ENCODE results near the gene C16orf92. TPM values are rescaled to one million over a fixed set of nuclear protein-coding genes. Genes with fewer than 3 reads are reported as not detected.

The C16orf92 gene
- total RNA-seq, 2 experiments from 2014 or later, result not detected

DNA sequence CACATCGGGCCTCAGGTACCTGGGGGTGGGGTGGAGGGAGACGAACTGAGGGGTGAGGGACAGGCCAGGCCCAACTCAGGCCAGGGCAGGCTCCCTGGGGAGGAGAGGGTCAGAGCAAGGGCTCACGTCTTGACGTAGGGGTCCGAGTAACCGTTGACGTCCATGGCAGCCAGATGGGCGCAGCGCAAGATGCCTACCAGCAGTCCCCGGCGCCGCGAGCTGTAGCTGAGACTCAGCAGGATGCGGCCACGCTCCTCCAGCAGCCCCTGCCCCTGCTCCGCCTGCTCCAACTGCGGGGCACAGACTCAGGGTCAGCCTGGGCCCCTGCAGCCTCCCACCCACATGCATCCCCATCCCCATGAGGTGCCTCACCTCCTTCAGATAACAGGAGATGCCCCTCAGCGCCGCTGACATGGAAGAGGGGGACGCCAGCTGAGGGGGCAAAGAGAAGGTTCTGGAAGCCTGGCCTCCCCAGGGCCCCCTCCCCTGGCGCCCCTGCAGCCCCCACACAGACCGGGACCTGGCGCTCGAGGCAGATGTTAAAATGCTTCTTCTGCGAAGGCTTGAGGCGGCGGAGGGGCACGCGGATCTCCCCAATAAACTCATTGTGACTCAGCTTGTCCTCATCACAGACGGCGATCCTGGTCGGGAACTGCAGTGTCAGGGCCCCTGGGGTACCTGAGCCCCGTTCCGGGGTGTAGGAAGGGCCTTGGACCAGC lies 16.2 kb upstream of the C16orf92 start:
- Histone ChIP-seq H3K27me3 (ENCODE audit: control insufficient read depth in 1 of 2, insufficient read depth in 2 of 2, low read length in 2 of 2) (peaks cover 15% of the 10 kb centered on the region in 2 experiments), H3K27ac (ENCODE audit: low read depth in 1 of 2, low read length in 2 of 2) (no peak overlapping the region), H3K9me3 (ENCODE audit: control insufficient read depth in 1 of 2, insufficient read depth in 1 of 2, low read length in 2 of 2) (peaks cover 0 to 12% of the 10 kb centered on the region in 2 experiments), H3K36me3 (ENCODE audit: insufficient read depth, low read length) (peaks cover 16% of the 10 kb centered on the region), H3K4me3 (ENCODE audit: low read length) (no peak overlapping the region), H3K4me1 (ENCODE audit: insufficient read depth, low read length) (peaks cover 24% of the 10 kb centered on the region)
- DNase-seq, result no peak
- ATAC-seq (ENCODE audit: poor library complexity), result no peak
- Mint-ChIP-seq H3K4me3 (no peak overlapping the region), H3K27me3 (peaks cover 17% of the 10 kb centered on the region), H3K4me1 (ENCODE audit: low read depth) (peaks cover 18% of the 10 kb centered on the region), H3K36me3 (ENCODE audit: low read depth) (peaks cover 17% of the 10 kb centered on the region), H3K9me3 (no peaks in the 10 kb centered on the region), H3K27ac (no peak overlapping the region)
- intact Hi-C loops (cut with DNase I, micrococcal nuclease), result loop anchor here in 1 of 2 experiments (5.0 kb wide), 1 partner anchor 305 kb away; no protein-coding TSS in a partner anchor
- ChIA-PET CTCF (no interaction called here), POLR2A (interaction anchor here (1.4 kb wide), 1 partner anchor 33 kb away, joined by 5 read pairs; the partner anchor contains the start of gene TAOK2)
- TF ChIP-seq CTCF (IDR thresholded peaks at IDR 0.05), result no peak

GRCh38 chr16:30007378-30007895 lies 15.6 kb upstream of the C16orf92 start:
- ChIA-PET POLR2A (no interaction called here), CTCF (no interaction called here)
- Histone ChIP-seq H3K27ac (ENCODE audit: low read depth in 1 of 2, low read length in 2 of 2) (no peak overlapping the region), H3K27me3 (ENCODE audit: control insufficient read depth in 1 of 2, insufficient read depth in 2 of 2, low read length in 2 of 2) (peaks cover 19 to 20% of the 10 kb centered on the region in 2 experiments), H3K4me1 (ENCODE audit: insufficient read depth, low read length) (peaks cover 28% of the 10 kb centered on the region), H3K9me3 (ENCODE audit: control insufficient read depth in 1 of 2, insufficient read depth in 1 of 2, low read length in 2 of 2) (peaks cover 0 to 17% of the 10 kb centered on the region in 2 experiments), H3K4me3 (ENCODE audit: low read length) (no peak overlapping the region), H3K36me3 (ENCODE audit: insufficient read depth, low read length) (peaks cover 10% of the 10 kb centered on the region)
- DNase-seq, result no peak
- Mint-ChIP-seq H3K4me3 (peak overlapping the region; percentile 34), H3K36me3 (ENCODE audit: low read depth) (peaks cover 11% of the 10 kb centered on the region), H3K4me1 (ENCODE audit: low read depth) (peaks cover 22% of the 10 kb centered on the region), H3K27me3 (peaks cover 22% of the 10 kb centered on the region), H3K27ac (no peak overlapping the region), H3K9me3 (no peaks in the 10 kb centered on the region)
- no peak for ATAC-seq (ENCODE audit: poor library complexity)
- no peak for TF ChIP-seq CTCF (IDR thresholded peaks at IDR 0.05)
- intact Hi-C loops (cut with DNase I, micrococcal nuclease), result loop anchor here in 1 of 2 experiments (5.0 kb wide), 1 partner anchor 305 kb away; no protein-coding TSS in a partner anchor

- ChIA-PET CTCF (no interaction called here), POLR2A (no interaction called here)
- H3K36me3 Mint-ChIP-seq (ENCODE audit: low read depth), result no peaks in the 10 kb centered on the region
- ATAC-seq (ENCODE audit: poor library complexity), result no peak
- intact Hi-C loops (cut with DNase I, micrococcal nuclease), result loop anchor here in 1 of 2 experiments (5.0 kb wide), 1 partner anchor 307 kb away; no protein-coding TSS in a partner anchor
- no peaks in the 10 kb centered on the region for H3K9me3 Mint-ChIP-seq
- H3K27ac Mint-ChIP-seq, result no peak overlapping the region
- no peak for TF ChIP-seq CTCF (IDR thresholded peaks at IDR 0.05)
- peaks cover 0 to 17% of the 10 kb centered on the region in 2 experiments for H3K9me3 ChIP-seq (ENCODE audit: control insufficient read depth in 1 of 2, insufficient read depth in 1 of 2, low read length in 2 of 2)
- no peak overlapping the region for H3K4me3 ChIP-seq (ENCODE audit: low read length)
- peaks cover 28% of the 10 kb centered on the region for H3K4me1 ChIP-seq (ENCODE audit: insufficient read depth, low read length)
- H3K4me3 Mint-ChIP-seq, result peak overlapping the region; percentile 66
- H3K27me3 Mint-ChIP-seq, result peaks cover 22% of the 10 kb centered on the region
- DNase-seq, result no peak
- peaks cover 16% of the 10 kb centered on the region for H3K4me1 Mint-ChIP-seq (ENCODE audit: low read depth)
- no peak overlapping the region for H3K27ac ChIP-seq (ENCODE audit: low read depth in 1 of 2, low read length in 2 of 2)
- no peaks in the 10 kb centered on the region for H3K36me3 ChIP-seq (ENCODE audit: insufficient read depth, low read length)
- H3K27me3 ChIP-seq (ENCODE audit: control insufficient read depth in 1 of 2, insufficient read depth in 2 of 2, low read length in 2 of 2), result peaks cover 19 to 20% of the 10 kb centered on the region in 2 experiments
Observed at GRCh38 chr16:30009085-30009862, 13.7 kb upstream of the C16orf92 start.
